CD4-positive, alpha-beta T cell (primary cell): ENCODE measurements around the gene TIMM17A. TPM values are rescaled to one million over a fixed set of nuclear protein-coding genes. Genes with fewer than 3 reads are reported as not detected.

ENCODE experiments used
- ATAC-seq: fragments of 200-7000 bp; cut with Tn5 transposase; one replicate; pipeline ENCODE4 v1.10.0; 2022; ENCODE audit warnings: mild to moderate bottlenecking; ENCODE audit not compliant: poor library complexity
- CTCF ChIA-PET: fragments of 350-600 bp; sonication (Branson Sonifier 250); formaldehyde crosslinking; loops from one replicate; lab custom pipeline; 2021; ENCODE audit warnings: antibody characterized with exemption, inconsistent platforms; lab: Charles Lee
- POLR2A ChIA-PET: fragments of 350-600 bp; sonication (Branson Sonifier 250); formaldehyde crosslinking; loops from one replicate; lab custom pipeline; 2021; ENCODE audit warnings: antibody characterized with exemption, inconsistent platforms; lab: Charles Lee
- DNase-seq, 14 experiments: peaks; one replicate each; pipeline ENCODE4 v3.0.0-alpha.2; 2013 to 2020; ENCODE audit warnings: mixed read lengths in 2 of 14
- H3K27ac ChIP-seq, 2 donors: one replicate each; pipeline versions ENCODE4 v1.5.1 to v1.7.0; 2013; ENCODE audit warnings: low read length in 2 of 2, low read depth in 1 of 2, mild to moderate bottlenecking in 1 of 2
- H3K27me3 ChIP-seq, 2 experiments: 1 replicate in 1 of 2; 2 replicates in 1 of 2; pipeline versions ENCODE4 v1.6.1 to v1.7.0; 2013; ENCODE audit warnings: low read length in 2 of 2, control low read depth in 1 of 2, mild to moderate bottlenecking in 1 of 2, moderate library complexity in 1 of 2; ENCODE audit not compliant: insufficient read depth in 2 of 2, control insufficient read depth in 1 of 2
- H3K36me3 ChIP-seq: one replicate; pipeline ENCODE4 v1.6.1; 2013; ENCODE audit warnings: low read length, control low read depth; ENCODE audit not compliant: insufficient read depth
- H3K4me1 ChIP-seq: one replicate; pipeline ENCODE4 v1.6.1; 2013; ENCODE audit warnings: low read length, control low read depth; ENCODE audit not compliant: insufficient read depth
- H3K4me3 ChIP-seq: one replicate; pipeline ENCODE4 v1.5.1; 2013; ENCODE audit warnings: mild to moderate bottlenecking, low read length, moderate library complexity
- H3K9me3 ChIP-seq, 2 experiments: 1 replicate in 1 of 2; 2 replicates in 1 of 2; pipeline versions ENCODE4 v1.6.1 to v1.7.0; 2013; ENCODE audit warnings: low read length in 2 of 2, mild to moderate bottlenecking in 2 of 2, control low read depth in 1 of 2, moderate library complexity in 1 of 2; ENCODE audit not compliant: control insufficient read depth in 1 of 2, insufficient read depth in 1 of 2
- H3K27ac Mint-ChIP-seq: one replicate; pipeline ENCODE4 v1.8.0; 2020; ENCODE audit warnings: mixed read lengths
- H3K27me3 Mint-ChIP-seq: one replicate; pipeline ENCODE4 v1.8.0; 2021; ENCODE audit warnings: mixed read lengths
- H3K36me3 Mint-ChIP-seq: one replicate; pipeline ENCODE4 v1.8.0; 2021; ENCODE audit warnings: low read depth, mixed read lengths
- H3K4me1 Mint-ChIP-seq: one replicate; pipeline ENCODE4 v1.8.0; 2021; ENCODE audit warnings: low read depth, mixed read lengths
- H3K4me3 Mint-ChIP-seq: one replicate; pipeline ENCODE4 v1.8.0; 2020; ENCODE audit warnings: mild to moderate bottlenecking, mixed read lengths
- H3K9me3 Mint-ChIP-seq: one replicate; pipeline ENCODE4 v1.8.0; 2020; ENCODE audit warnings: mixed read lengths
- intact Hi-C, 2 experiments: fragments of 100-400 bp; cut with DNase I in 1 of 2; cut with micrococcal nuclease in 1 of 2; formaldehyde crosslinking; loops; one replicate each; pipeline versions ENCODE4 v1.15.1 to v1.9.0; 2023 to 2025; cut with DNase I, micrococcal nuclease
- total RNA-seq, 174 experiments: library from RNA in 2 of 174; stranded (reverse) in 2 of 174; gene quantifications; one replicate each; pipeline ENCODE4 v1.2.3 and lab custom pipeline; 2021 to 2026
- TF ChIP-seq, protein P1 (sequence below): fragments of 200-600 bp; IDR thresholded peaks from one replicate; pipeline ENCODE4 v1.8.0; 2022; ENCODE audit warnings: antibody characterized with exemption, mild to moderate bottlenecking

The TIMM17A gene
- total RNA-seq, 2 experiments from 2014 or later, result 46.2 to 49.6 TPM

DNA sequence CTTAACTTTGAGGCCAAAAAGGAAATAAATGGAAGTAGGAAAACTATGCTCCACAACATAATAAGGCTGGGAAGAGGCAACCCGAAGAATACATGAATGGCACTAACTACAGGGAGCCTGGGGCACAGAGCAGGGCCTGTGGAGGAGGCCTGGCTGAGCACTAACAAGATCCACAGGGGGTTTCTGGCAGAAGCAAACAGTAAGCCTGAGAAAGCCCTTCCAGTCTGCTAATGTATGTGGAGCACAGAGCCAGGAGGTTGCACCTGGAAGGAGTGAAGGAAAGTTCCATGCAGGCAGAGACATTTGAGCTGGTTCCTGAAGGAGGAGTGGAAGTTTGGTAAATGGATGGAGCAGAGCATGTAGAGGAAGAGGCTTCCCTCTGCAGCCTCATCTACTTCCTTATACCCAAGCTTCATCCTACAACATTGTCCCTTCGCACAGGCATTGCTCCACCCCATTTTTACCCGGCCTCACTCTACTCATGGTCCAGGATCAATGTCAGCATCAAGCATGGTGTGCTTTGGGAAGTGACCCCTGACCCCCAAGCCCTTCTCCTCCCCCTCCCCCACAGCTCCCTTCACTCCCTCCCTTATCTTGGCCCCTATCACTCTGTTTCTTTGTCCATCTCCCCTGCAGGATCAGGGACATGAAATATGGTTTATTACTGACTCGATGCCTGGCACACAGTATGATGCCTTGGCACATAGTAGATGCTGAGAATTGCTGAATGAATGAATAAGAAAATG is 43.3 kb upstream of the TIMM17A start:
- CTCF ChIA-PET, result no interaction called here
- intact Hi-C loops, result no loop called here

DNA sequence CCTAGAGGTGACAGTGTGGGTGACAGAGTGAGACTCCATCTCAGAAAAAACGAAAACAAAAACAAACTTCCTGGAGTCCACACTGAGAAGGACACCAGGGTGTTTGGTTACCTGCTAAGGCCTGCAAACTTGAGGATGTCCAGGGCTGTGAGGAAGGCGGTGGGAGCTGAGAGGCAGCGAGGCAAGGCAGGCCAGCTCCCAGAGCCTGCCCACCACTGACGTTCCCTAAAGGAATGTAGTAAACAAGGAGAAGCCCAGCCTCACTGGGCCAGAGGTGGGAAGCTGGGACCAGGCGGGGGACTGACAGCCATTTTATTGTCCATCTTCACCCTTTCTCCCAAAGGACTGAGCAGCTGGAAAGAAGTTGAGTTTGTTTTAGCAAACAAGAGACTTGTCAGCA is 42.5 kb upstream of the TIMM17A start:
- Mint-ChIP-seq H3K27ac (no peak overlapping the region), H3K4me1 (no peaks in the 10 kb centered on the region), H3K27me3 (peaks cover 16% of the 10 kb centered on the region), H3K36me3 (no peaks in the 10 kb centered on the region), H3K4me3 (no peak overlapping the region), H3K9me3 (no peaks in the 10 kb centered on the region)
- TF ChIP-seq, protein P1, sequence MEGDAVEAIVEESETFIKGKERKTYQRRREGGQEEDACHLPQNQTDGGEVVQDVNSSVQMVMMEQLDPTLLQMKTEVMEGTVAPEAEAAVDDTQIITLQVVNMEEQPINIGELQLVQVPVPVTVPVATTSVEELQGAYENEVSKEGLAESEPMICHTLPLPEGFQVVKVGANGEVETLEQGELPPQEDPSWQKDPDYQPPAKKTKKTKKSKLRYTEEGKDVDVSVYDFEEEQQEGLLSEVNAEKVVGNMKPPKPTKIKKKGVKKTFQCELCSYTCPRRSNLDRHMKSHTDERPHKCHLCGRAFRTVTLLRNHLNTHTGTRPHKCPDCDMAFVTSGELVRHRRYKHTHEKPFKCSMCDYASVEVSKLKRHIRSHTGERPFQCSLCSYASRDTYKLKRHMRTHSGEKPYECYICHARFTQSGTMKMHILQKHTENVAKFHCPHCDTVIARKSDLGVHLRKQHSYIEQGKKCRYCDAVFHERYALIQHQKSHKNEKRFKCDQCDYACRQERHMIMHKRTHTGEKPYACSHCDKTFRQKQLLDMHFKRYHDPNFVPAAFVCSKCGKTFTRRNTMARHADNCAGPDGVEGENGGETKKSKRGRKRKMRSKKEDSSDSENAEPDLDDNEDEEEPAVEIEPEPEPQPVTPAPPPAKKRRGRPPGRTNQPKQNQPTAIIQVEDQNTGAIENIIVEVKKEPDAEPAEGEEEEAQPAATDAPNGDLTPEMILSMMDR, result no peak
- intact Hi-C loops, result no loop called here
- POLR2A ChIA-PET, result no interaction called here
- Histone ChIP-seq H3K27me3 (no peaks in the 10 kb centered on the region), H3K4me3 (no peak overlapping the region), H3K4me1 (no peaks in the 10 kb centered on the region), H3K9me3 (no peaks in the 10 kb centered on the region), H3K27ac (no peak overlapping the region), H3K36me3 (no peaks in the 10 kb centered on the region)
- DNase-seq, result no peak
- CTCF ChIA-PET, result no interaction called here
- ATAC-seq, result no peak

More for the DNA sequence above, 43.3 kb upstream of the TIMM17A start:
- H3K9me3 Mint-ChIP-seq, result no peaks in the 10 kb centered on the region
- Histone ChIP-seq H3K27me3 (no peaks in the 10 kb centered on the region), H3K36me3 (no peaks in the 10 kb centered on the region), H3K4me1 (no peaks in the 10 kb centered on the region), H3K4me3 (no peak overlapping the region), H3K9me3 (no peaks in the 10 kb centered on the region), H3K27ac (no peak overlapping the region)
- H3K36me3 Mint-ChIP-seq, result no peaks in the 10 kb centered on the region
- TF ChIP-seq, protein P1, result no peak
- no peak overlapping the region for H3K27ac Mint-ChIP-seq
- DNase-seq (no peak), ATAC-seq (no peak)
- POLR2A ChIA-PET, result no interaction called here
- peaks cover 16% of the 10 kb centered on the region for H3K27me3 Mint-ChIP-seq
- no peaks in the 10 kb centered on the region for H3K4me1 Mint-ChIP-seq
- H3K4me3 Mint-ChIP-seq, result no peak overlapping the region

GRCh38 chr1:201914456-201915235 is 40.7 kb upstream of the TIMM17A start:
- no peak for ATAC-seq
- Mint-ChIP-seq H3K36me3 (no peaks in the 10 kb centered on the region), H3K27ac (no peak overlapping the region), H3K4me1 (no peaks in the 10 kb centered on the region), H3K9me3 (no peaks in the 10 kb centered on the region), H3K4me3 (no peak overlapping the region), H3K27me3 (peaks cover 22% of the 10 kb centered on the region)
- H3K27ac ChIP-seq, result no peak overlapping the region
- ChIA-PET POLR2A (no interaction called here), CTCF (no interaction called here)
- intact Hi-C loops, result loop anchor here in 1 of 2 experiments (5.0 kb wide), 1 partner anchor 583 kb away; no protein-coding TSS in a partner anchor
- no peak for DNase-seq
- no peaks in the 10 kb centered on the region for H3K27me3 ChIP-seq
- H3K4me1 ChIP-seq, result no peaks in the 10 kb centered on the region
- H3K9me3 ChIP-seq, result no peaks in the 10 kb centered on the region
- TF ChIP-seq, protein P1, result no peak
- no peak overlapping the region for H3K4me3 ChIP-seq
- H3K36me3 ChIP-seq, result no peaks in the 10 kb centered on the region
